Measurements from ENCODE around the gene MIEN1. TPM values are rescaled to one million over a fixed set of nuclear protein-coding genes. Genes with fewer than 3 reads are reported as not detected.

MIEN1 gene, protein sequence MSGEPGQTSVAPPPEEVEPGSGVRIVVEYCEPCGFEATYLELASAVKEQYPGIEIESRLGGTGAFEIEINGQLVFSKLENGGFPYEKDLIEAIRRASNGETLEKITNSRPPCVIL
- total RNA-seq (2021): 40.6 to 46.7 TPM (median 46.5 TPM) in 3 replicates
- Bru-seq, nascent RNA: percentile 76 among the genes with signal in this experiment
- long read RNA-seq, experiment 1, transcript MIEN1-201 (4 exons, 1,006 nt): major isoform, 51 of 63 reads
- long read RNA-seq, experiment 1, transcript MIEN1-202 (3 exons, 825 nt): minor isoform, 8 of 63 reads
- long read RNA-seq, experiment 1, partial matches to known transcripts: 0 of 63 reads
- long read RNA-seq, experiment 1, other reads (novel, unspliced or antisense): 4 of 63 reads
- long read RNA-seq, experiment 2, transcript MIEN1-202 (3 exons, 825 nt): minor isoform, 10 of 99 reads
- long read RNA-seq, experiment 2, transcript MIEN1-201 (4 exons, 1,006 nt): major isoform, 78 of 99 reads
- long read RNA-seq, experiment 2, transcript MIEN1-206 (1 exons, 1,999 nt): minor isoform, 5 of 99 reads
- long read RNA-seq, experiment 2, partial matches to known transcripts: 2 of 99 reads
- long read RNA-seq, experiment 2, other reads (novel, unspliced or antisense): 2 of 99 reads
- long read RNA-seq, experiment 3, transcript MIEN1-201 (4 exons, 1,006 nt): major isoform, 16 of 20 reads
- long read RNA-seq, experiment 3, partial matches to known transcripts: 0 of 20 reads
- long read RNA-seq, experiment 3, other reads (novel, unspliced or antisense): 0 of 20 reads

DNA sequence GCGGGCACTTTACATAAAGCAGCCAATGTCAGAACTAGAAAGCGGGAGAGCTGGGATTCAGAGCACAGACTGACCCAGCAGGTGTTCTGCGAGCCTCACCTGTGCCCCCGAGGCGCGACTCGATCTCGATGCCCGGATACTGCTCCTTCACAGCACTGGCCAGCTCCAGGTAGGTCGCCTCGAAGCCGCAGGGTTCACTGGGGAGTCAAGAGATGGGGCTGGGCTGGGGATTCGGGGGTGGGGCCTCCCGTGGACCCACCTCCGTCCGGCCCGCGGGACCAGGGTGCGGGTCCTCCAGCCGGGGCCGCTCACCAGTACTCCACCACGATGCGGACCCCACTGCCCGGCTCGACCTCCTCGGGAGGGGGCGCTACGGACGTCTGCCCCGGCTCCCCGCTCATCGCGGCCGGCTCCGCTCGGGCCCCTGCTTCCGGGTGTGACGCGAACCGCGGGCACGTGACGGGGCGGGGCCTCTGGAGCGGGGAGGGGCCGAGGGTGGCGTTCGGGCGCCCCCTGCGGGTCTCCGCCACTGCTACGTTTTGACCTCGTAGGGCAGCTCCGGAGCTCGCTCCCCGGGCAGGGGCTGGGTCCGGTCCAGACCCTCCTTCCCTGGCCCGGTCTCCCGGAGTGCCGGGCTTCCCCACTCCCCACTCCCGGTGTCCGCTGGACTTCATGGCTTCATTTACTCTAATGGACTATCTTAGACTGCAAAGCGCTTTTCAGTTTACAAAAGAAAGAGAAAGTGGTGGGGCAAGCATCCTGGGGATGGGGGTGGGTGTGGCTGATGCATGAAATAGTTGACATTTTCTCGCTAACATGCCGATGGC is at the start of gene MIEN1:
Gene MIEN1 (minus strand): TSS at position 438 of the 827 bp plus-strand sequence. CDS start 37 bp downstream, at position 401.
- Mint-ChIP-seq H3K4me3 (peak within 1 kb of the TSS; percentile 89), H3K36me3 (peaks cover 17% of the 10 kb centered on the region), H3K9me3 (no peaks in the 10 kb centered on the region), H3K27ac (peak within 1 kb of the TSS; percentile 91), H3K27me3 (ENCODE audit: low read depth) (no peaks in the 10 kb centered on the region), H3K4me1 (peaks cover 14% of the 10 kb centered on the region)
- POLR2A ChIA-PET: interaction anchor here (0.6 to 2.2 kb wide), 12 partner anchors 9 to 371 kb away, joined by 3 to 16 read pairs (median 4); partner anchors contain the start of genes ERBB2 and PGAP3
- ATAC-seq (peak; percentile 85), DNase-seq (ENCODE audit: low spot score) (peak; percentile 97)
- CTCF ChIA-PET: interaction anchor here (0.6 to 4.3 kb wide), 56 partner anchors 8 to 757 kb away, joined by 3 to 79 read pairs (median 4); partner anchors contain the start of genes ERBB2, PGAP3, PNMT and TCAP
- TF ChIP-seq, protein P1, sequence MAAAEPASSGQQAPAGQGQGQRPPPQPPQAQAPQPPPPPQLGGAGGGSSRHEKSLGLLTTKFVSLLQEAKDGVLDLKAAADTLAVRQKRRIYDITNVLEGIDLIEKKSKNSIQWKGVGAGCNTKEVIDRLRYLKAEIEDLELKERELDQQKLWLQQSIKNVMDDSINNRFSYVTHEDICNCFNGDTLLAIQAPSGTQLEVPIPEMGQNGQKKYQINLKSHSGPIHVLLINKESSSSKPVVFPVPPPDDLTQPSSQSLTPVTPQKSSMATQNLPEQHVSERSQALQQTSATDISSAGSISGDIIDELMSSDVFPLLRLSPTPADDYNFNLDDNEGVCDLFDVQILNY (CRISPR knock-in tag; IDR thresholded peaks at IDR 0.05): 0 out of 2 replicates have a peak, but pooled peaks have one; percentile 59
- TF ChIP-seq ZNF121 (CRISPR knock-in tag; IDR thresholded peaks at IDR 0.05): peak; percentile 97
- TF ChIP-seq SP1 (CRISPR knock-in tag; conservative IDR thresholded peaks at IDR 0.05): peak; percentile 100
- TF ChIP-seq AFF4 (CRISPR knock-in tag; IDR thresholded peaks at IDR 0.05; ENCODE audit: borderline replicate concordance): no peak
- TF ChIP-seq, protein P2, sequence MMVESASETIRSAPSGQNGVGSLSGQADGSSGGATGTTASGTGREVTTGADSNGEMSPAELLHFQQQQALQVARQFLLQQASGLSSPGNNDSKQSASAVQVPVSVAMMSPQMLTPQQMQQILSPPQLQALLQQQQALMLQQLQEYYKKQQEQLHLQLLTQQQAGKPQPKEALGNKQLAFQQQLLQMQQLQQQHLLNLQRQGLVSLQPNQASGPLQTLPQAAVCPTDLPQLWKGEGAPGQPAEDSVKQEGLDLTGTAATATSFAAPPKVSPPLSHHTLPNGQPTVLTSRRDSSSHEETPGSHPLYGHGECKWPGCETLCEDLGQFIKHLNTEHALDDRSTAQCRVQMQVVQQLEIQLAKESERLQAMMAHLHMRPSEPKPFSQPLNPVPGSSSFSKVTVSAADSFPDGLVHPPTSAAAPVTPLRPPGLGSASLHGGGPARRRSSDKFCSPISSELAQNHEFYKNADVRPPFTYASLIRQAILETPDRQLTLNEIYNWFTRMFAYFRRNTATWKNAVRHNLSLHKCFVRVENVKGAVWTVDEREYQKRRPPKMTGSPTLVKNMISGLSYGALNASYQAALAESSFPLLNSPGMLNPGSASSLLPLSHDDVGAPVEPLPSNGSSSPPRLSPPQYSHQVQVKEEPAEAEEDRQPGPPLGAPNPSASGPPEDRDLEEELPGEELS (CRISPR knock-in tag; IDR thresholded peaks at IDR 0.05): peak; percentile 74; the same call in 1 of the 2 replicates
- TF ChIP-seq EMX1 (CRISPR knock-in tag; IDR thresholded peaks at IDR 0.05): peak; percentile 74; the same call in 1 of the 2 replicates
- TF ChIP-seq FOXK1 (CRISPR knock-in tag; IDR thresholded peaks at IDR 0.05): 0 out of 2 replicates have a peak, but pooled peaks have one; percentile 54
- TF ChIP-seq RELA (CRISPR knock-in tag; IDR thresholded peaks at IDR 0.05; ENCODE audit: borderline replicate concordance): peak; percentile 13; the same call in 1 of the 2 replicates
- TF ChIP-seq NFE2L1 (CRISPR knock-in tag; IDR thresholded peaks at IDR 0.05): peak; percentile 53; the same call in 1 of the 2 replicates
- TF ChIP-seq ETV6 (CRISPR knock-in tag; IDR thresholded peaks at IDR 0.05): peak; percentile 79
- TF ChIP-seq ZNF425 (CRISPR knock-in tag; conservative IDR thresholded peaks at IDR 0.05): no peak
- peak; percentile 88; the same call in 1 of the 2 replicates for TF ChIP-seq ERG (CRISPR knock-in tag; IDR thresholded peaks at IDR 0.05)
- no peak for TF ChIP-seq TP53 (CRISPR knock-in tag; IDR thresholded peaks at IDR 0.05)
- peak; percentile 73; the same call in 1 of the 2 replicates for TF ChIP-seq TEAD1 (CRISPR knock-in tag; IDR thresholded peaks at IDR 0.05)
- peak; percentile 99 for TF ChIP-seq USF1 (CRISPR knock-in tag; IDR thresholded peaks at IDR 0.05)
- TF ChIP-seq ATF1 (CRISPR knock-in tag; IDR thresholded peaks at IDR 0.05): 0 out of 2 replicates have a peak, but pooled peaks have one; percentile 54
- TF ChIP-seq ZBTB43 (CRISPR knock-in tag; IDR thresholded peaks at IDR 0.05): 0 out of 2 replicates have a peak, but pooled peaks have one; percentile 66
- TF ChIP-seq MAX (CRISPR knock-in tag; IDR thresholded peaks at IDR 0.05): peak; percentile 87

Measured in WTC11 (cell line).